Body of pancreas (tissue), 4 donors: ENCODE data around the gene ANGPTL8. TPM values are rescaled to one million over a fixed set of nuclear protein-coding genes. Genes with fewer than 3 reads are reported as not detected.

Experiments used
- ATAC-seq: fragments of 150-250 bp; one replicate; pipeline ENCODE4 v1.9.1; 2016
- DNase-seq, 4 donors: peaks; one replicate each; pipeline ENCODE4 v3.0.0-alpha.2; 2019
- H3K27ac ChIP-seq, 4 donors: fragments of 200-600 bp; sonication (generic); 1 replicate in 3 of 4; 2 replicates in 1 of 4; pipeline versions ENCODE4 v1.5.1 to v1.6.1; 2016 to 2019; ENCODE audit warnings: mild to moderate bottlenecking in 1 of 4, mixed read lengths in 1 of 4, moderate library complexity in 1 of 4
- H3K27me3 ChIP-seq, 2 donors: fragments of 200-600 bp; sonication (generic); one replicate each; pipeline ENCODE4 v1.6.0; 2016; ENCODE audit warnings: mild to moderate bottlenecking in 1 of 2
- H3K36me3 ChIP-seq, 2 donors: fragments of 200-600 bp; sonication (generic); replicated peaks in 1 of 2; 2 replicates each; pipeline ENCODE4 v1.5.1; 2016; ENCODE audit warnings: low read depth in 2 of 2; ENCODE audit not compliant: insufficient read depth in 1 of 2
- H3K4me1 ChIP-seq: fragments of 200-600 bp; sonication (generic); one replicate; pipeline ENCODE4 v1.6.0; 2016
- H3K4me3 ChIP-seq, 2 donors: fragments of 200-600 bp; sonication (generic); 1 replicate in 1 of 2; 2 replicates in 1 of 2; pipeline ENCODE4 v1.5.1; 2016 to 2019
- H3K9me3 ChIP-seq, 3 donors: fragments of 200-600 bp; sonication (generic); 1 replicate in 2 of 3; 2 replicates in 1 of 3; pipeline ENCODE4 v1.5.1; 2016
- POLR2A ChIP-seq, 3 donors: fragments of 450-650 bp; IDR thresholded peaks; one replicate each; pipeline ENCODE4 v1.6.1; 2016; ENCODE audit warnings: antibody characterized with exemption in 3 of 3, mild to moderate bottlenecking in 2 of 3
- WGBS, 2 donors: methylation state at CpG; one replicate each; pipeline ENCODE4 v1.1.5; 2017; 5-methylcytosine and 5-hydroxymethylcytosine counted together
- intact Hi-C: fragments of 100-400 bp; cut with DNase I; formaldehyde crosslinking; loops from one replicate; pipeline ENCODE4 v1.15.1; 2023
- total RNA-seq, 2 donors: library from RNA; depleted of rRNA; stranded (reverse); fragments of >200 nt; gene quantifications; one replicate each; pipeline ENCODE4 v1.1.0, GENCODE V29; 2016
- TF ChIP-seq, protein P1 (sequence below), 7 experiments: fragments of 450-650 bp in 4 of 7; fragments of 200-600 bp in 3 of 7; sonication (generic) in 3 of 7; IDR thresholded peaks; one replicate each; pipeline ENCODE4 v1.5.1; 2016 to 2019; ENCODE audit warnings: antibody characterized with exemption in 7 of 7

The ANGPTL8 gene
- total RNA-seq, 2 donors from 2014 or later: not detected

DNA sequence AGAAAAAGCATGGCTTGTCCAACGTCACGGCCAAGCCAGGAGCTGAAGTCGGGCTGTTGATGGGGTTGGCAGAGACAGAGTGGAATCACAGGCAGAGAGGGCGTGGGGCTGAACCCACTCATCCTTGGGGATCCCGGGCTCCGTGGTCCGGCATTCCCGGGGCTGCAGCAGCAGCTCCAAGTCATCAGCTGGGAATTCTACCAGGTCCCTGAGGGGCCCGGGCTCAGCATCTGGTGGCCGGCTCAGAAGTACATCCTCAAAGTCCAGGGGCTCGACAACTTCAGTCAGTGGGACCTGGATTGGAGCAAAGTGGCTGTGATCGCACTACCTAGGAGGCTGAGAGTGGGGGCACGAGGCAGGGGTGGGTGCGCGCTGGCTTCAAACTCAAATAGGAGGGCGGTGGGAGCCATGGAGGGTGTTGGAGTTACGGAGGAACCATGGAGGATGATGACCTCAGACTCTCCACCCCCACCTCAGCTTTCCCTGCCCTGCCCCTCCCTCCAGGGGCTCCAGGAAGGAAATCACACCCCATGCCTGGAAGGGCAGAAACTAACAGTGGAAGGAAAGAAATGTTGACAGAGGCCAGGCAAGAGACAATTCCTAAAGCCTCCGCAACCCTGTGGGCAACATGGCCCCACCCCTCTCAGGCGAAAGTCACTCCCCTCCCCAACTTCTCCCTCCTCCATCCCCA, 13.4 kb downstream of the ANGPTL8 start:
- intact Hi-C loops: no loop called here
- no peak for ATAC-seq
- DNase-seq: no peak

DNA sequence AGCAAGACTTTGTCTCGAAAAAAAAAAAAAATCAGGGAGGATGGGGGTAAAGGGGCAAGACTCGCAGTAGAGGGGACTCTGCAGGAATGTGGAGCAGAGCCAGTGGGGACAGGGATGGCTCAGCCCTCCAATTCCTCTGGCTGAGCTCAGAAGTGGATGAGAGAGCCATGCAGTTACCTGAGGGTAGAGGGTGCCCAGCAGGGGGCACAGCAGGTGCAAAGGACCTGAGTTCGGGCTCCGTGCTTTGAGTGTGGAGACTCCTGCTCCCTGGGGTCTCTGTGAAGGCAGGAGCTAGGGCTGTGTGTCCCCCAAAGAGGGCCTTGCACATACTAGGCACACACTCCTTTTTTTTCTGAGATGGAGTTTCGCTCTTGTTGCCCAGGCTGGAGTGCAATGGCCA, 15.2 kb downstream of the ANGPTL8 start:
- ATAC-seq (no peak), DNase-seq (no peak)
- Histone ChIP-seq H3K4me3 (no peak overlapping the region), H3K27ac (no peak overlapping the region), H3K9me3 (no peaks in the 10 kb centered on the region), H3K4me1 (no peaks in the 10 kb centered on the region), H3K36me3 (peaks cover 0 to 5% of the 10 kb centered on the region in 2 donors), H3K27me3 (no peaks in the 10 kb centered on the region)
- WGBS, 2 donors: 91 to 92% methylated on average over 5 of the region's 5 CpGs
- TF ChIP-seq, protein P1, sequence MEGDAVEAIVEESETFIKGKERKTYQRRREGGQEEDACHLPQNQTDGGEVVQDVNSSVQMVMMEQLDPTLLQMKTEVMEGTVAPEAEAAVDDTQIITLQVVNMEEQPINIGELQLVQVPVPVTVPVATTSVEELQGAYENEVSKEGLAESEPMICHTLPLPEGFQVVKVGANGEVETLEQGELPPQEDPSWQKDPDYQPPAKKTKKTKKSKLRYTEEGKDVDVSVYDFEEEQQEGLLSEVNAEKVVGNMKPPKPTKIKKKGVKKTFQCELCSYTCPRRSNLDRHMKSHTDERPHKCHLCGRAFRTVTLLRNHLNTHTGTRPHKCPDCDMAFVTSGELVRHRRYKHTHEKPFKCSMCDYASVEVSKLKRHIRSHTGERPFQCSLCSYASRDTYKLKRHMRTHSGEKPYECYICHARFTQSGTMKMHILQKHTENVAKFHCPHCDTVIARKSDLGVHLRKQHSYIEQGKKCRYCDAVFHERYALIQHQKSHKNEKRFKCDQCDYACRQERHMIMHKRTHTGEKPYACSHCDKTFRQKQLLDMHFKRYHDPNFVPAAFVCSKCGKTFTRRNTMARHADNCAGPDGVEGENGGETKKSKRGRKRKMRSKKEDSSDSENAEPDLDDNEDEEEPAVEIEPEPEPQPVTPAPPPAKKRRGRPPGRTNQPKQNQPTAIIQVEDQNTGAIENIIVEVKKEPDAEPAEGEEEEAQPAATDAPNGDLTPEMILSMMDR (IDR thresholded peaks at IDR 0.05): no peak
- TF ChIP-seq POLR2A (IDR thresholded peaks at IDR 0.05): no peak
- intact Hi-C loops: no loop called here

More for the DNA sequence above, 13.4 kb downstream of the ANGPTL8 start:
- Histone ChIP-seq H3K27me3 (no peaks in the 10 kb centered on the region), H3K4me3 (no peak overlapping the region), H3K4me1 (no peaks in the 10 kb centered on the region), H3K36me3 (peaks cover 0 to 7% of the 10 kb centered on the region in 2 donors), H3K9me3 (no peaks in the 10 kb centered on the region), H3K27ac (peak overlapping the region in 1 of 4 donors; percentile 30)
- TF ChIP-seq POLR2A (IDR thresholded peaks at IDR 0.05): no peak
- TF ChIP-seq, protein P1 (IDR thresholded peaks at IDR 0.05): no peak
- 87 to 88% methylated on average over 18 to 19 of the region's 19 CpGs for WGBS, 2 donors

DNA sequence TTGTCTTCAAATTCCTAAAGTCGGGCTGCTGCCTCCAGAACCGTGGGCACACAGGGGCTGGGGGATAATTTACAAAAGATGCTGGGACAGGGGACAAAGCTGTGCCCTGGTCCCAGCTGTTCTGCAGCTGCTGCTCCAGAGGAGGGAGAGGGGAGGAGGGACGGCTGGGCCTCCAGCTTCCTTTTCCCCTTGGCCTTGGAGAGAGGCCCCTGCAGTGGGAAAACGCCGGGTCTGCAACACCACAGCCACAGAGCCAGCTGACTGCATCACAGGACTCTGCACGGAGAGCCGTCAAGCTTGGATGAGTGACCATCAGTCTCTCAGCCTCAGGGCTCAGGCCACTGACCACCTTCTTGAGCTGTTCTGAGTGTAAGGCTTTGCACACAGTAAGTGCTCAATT, 16.8 kb downstream of the ANGPTL8 start:
- Histone ChIP-seq H3K4me3 (no peak overlapping the region), H3K27me3 (no peaks in the 10 kb centered on the region), H3K4me1 (no peaks in the 10 kb centered on the region), H3K27ac (no peak overlapping the region), H3K36me3 (peaks cover 0 to 5% of the 10 kb centered on the region in 2 donors), H3K9me3 (no peaks in the 10 kb centered on the region)
- TF ChIP-seq POLR2A (IDR thresholded peaks at IDR 0.05): no peak
- WGBS, 2 donors: 19 to 31% methylated on average over 5 to 7 of the region's 7 CpGs
- ATAC-seq (no peak), DNase-seq (peak in 2 of 4 donors; percentile 13 to 19)
- intact Hi-C loops: no loop called here

DNA sequence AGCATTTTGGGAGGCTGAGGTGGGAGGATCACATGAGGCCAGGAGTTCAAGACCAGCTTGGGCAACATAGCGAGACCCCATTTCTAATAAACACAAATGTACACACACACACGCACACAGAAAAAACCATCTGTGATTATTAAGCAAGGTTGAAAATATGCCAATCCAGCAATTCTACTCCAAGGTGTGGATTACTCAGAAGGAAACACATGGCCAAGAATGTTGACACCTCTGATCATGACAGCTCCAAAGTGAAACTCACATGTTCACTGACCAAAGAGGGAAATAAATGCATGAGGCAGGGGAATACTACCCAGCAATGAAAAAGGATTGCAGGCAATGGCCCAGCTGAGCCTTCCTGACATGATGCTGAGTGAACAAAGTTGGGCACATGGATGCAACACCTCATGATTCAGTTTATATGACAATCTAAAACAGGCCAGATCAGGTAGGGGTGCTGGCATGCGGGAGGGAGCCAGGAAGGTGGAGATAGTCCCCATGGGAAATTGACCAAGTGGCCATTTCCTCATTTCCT, 18.5 kb downstream of the ANGPTL8 start:
- Histone ChIP-seq H3K27ac (no peak overlapping the region), H3K9me3 (no peaks in the 10 kb centered on the region), H3K4me1 (peaks cover 12% of the 10 kb centered on the region), H3K36me3 (no peaks in the 10 kb centered on the region), H3K27me3 (no peaks in the 10 kb centered on the region), H3K4me3 (no peak overlapping the region)
- DNase-seq (no peak), ATAC-seq (no peak)
- 75 to 76% methylated on average over 3 of the region's 3 CpGs for WGBS, 2 donors
- TF ChIP-seq, protein P1 (IDR thresholded peaks at IDR 0.05): no peak
- no peak for TF ChIP-seq POLR2A (IDR thresholded peaks at IDR 0.05)
- intact Hi-C loops: no loop called here

DNA sequence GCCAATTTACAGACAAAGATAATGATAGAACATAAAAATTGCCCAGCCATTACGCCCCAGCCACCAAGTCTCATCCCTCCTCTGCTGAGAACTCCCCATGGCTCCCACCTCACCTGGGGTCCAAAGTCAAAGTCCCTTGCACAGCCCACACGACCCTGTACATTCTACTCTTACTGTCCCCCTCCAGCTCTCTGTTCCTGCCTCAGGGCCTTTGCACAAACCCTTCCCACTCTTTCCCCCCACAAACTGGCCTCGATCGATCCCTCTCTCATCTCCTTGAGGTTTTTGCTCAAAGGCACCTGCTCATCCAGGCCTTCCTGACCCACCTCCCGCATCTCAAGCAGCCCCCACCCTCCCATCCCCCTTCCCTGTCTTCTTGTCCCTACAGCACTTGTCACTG, 21.6 kb downstream of the ANGPTL8 start:
- Histone ChIP-seq H3K4me1 (peaks cover 25% of the 10 kb centered on the region), H3K27me3 (no peaks in the 10 kb centered on the region), H3K9me3 (no peaks in the 10 kb centered on the region), H3K27ac (peak overlapping the region in 1 of 4 donors; percentile 79), H3K36me3 (no peaks in the 10 kb centered on the region), H3K4me3 (no peak overlapping the region)
- WGBS, 2 donors: 81 to 89% methylated on average over 5 of the region's 5 CpGs
- intact Hi-C loops: no loop called here
- DNase-seq (no peak), ATAC-seq (no peak)
- no peak for TF ChIP-seq POLR2A (IDR thresholded peaks at IDR 0.05)
- TF ChIP-seq, protein P1 (IDR thresholded peaks at IDR 0.05): no peak
